H1 (cell line): Measurements from ENCODE around the gene OR2D2.

Experiments used
- CBX5 ChIP-seq: fragments of 300-800, 300-1000 bp; sonication (generic); IDR thresholded peaks from 2 replicates; pipeline ENCODE4 v1.7.1; 2016; ENCODE audit warnings: antibody characterized with exemption, low read length, low read depth
- CHD2 ChIP-seq: IDR thresholded peaks from 2 replicates; pipeline ENCODE4 v1.6.1; 2012; ENCODE audit warnings: low read length, improper control_type of control experiment
- EP300 ChIP-seq, 2 experiments: IDR thresholded peaks; 1 replicate in 1 of 2; 2 replicates in 1 of 2; pipeline ENCODE4 v1.6.1; 2011 to 2012; ENCODE audit warnings: low read depth in 2 of 2, low read length in 2 of 2, mild to moderate bottlenecking in 2 of 2, borderline replicate concordance in 1 of 2, inconsistent platforms in 1 of 2, moderate library complexity in 1 of 2
- EZH2 ChIP-seq: fragments of 200-600 bp; sonication (generic); IDR thresholded peaks from 2 replicates; pipeline ENCODE4 v1.7.1; 2012; ENCODE audit warnings: low read depth, mild to moderate bottlenecking, moderate library complexity, low read length, inconsistent platforms; ENCODE audit not compliant: severe bottlenecking
- HDAC2 ChIP-seq, 2 experiments: fragments of 300-600 bp in 1 of 2; sonication (generic) in 1 of 2; IDR thresholded peaks; 2 replicates each; pipeline ENCODE4 v1.6.1; 2011 to 2012; ENCODE audit warnings: low read depth in 2 of 2, low read length in 2 of 2, mild to moderate bottlenecking in 2 of 2, moderate library complexity in 2 of 2, borderline replicate concordance in 1 of 2, inconsistent platforms in 1 of 2
- POLR2A ChIP-seq, 2 experiments: IDR thresholded peaks; 1 replicate in 1 of 2; 2 replicates in 1 of 2; pipeline ENCODE4 v1.6.1; 2011; ENCODE audit warnings: low read depth in 2 of 2, low read length in 2 of 2, mild to moderate bottlenecking in 2 of 2; ENCODE audit errors: control extremely low read depth in 1 of 2
- POLR2AphosphoS5 ChIP-seq: IDR thresholded peaks from 2 replicates; pipeline ENCODE4 v1.6.1; 2011; ENCODE audit warnings: low read depth, low read length
- RAD21 ChIP-seq, 2 experiments: IDR thresholded peaks in 1 of 2; conservative IDR thresholded peaks in 1 of 2; 2 replicates each; pipeline ENCODE4 v1.6.1; 2011; ENCODE audit warnings: low read depth in 2 of 2, low read length in 2 of 2, improper control_type of control experiment in 1 of 2, inconsistent platforms in 1 of 2, mild to moderate bottlenecking in 1 of 2, moderate library complexity in 1 of 2
- RFX5 ChIP-seq: IDR thresholded peaks from 2 replicates; pipeline ENCODE4 v1.6.1; 2011; ENCODE audit warnings: low read depth, low read length, improper control_type of control experiment, borderline replicate concordance
- TEAD4 ChIP-seq: IDR thresholded peaks from 2 replicates; pipeline ENCODE4 v1.6.1; 2012; ENCODE audit warnings: low read depth, low read length, inconsistent platforms, mixed read lengths
- YY1 ChIP-seq: IDR thresholded peaks from 2 replicates; pipeline ENCODE4 v1.6.1; 2011; ENCODE audit warnings: low read depth, mild to moderate bottlenecking, low read length
- TF ChIP-seq, protein P1 (sequence below), 3 experiments: IDR thresholded peaks; 1 replicate in 2 of 3; 2 replicates in 1 of 3; pipeline versions ENCODE4 v1.5.1 to v1.6.1; 2011; ENCODE audit warnings: low read length in 3 of 3, mild to moderate bottlenecking in 3 of 3, inconsistent platforms in 2 of 3, low read depth in 1 of 3, moderate library complexity in 1 of 3; ENCODE audit not compliant: insufficient read depth in 1 of 3; ENCODE audit errors: control extremely low read depth in 1 of 3
- TF ChIP-seq, protein P2 (sequence below): IDR thresholded peaks from 2 replicates; pipeline ENCODE4 v1.6.1; 2011; ENCODE audit warnings: low read depth, mild to moderate bottlenecking, low read length; ENCODE audit not compliant: insufficient read depth
- TF ChIP-seq, protein P3 (sequence below): IDR thresholded peaks from 2 replicates; pipeline ENCODE4 v1.6.1; 2011; ENCODE audit warnings: low read length, improper control_type of control experiment

DNA sequence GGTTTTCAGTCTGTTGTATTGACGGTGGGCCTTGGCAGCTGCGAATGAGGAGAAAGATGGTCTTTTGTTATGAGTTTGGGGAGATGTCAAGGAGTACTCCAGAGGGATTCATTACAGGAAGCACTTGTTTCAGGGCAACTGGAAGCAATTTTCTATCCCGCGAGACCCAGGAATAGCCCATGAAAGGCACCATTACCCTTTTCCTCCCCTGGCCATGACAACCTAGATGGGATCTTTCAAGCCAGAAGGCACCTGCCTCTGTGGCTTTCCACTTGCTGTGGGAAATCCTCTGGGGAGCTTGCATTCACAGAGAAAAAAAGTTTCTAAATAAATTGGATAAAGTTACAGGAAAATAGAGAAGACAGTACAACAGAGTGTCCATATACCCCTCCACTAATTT, 36.6 kb upstream of the OR2D2 start:
- no peak for TF ChIP-seq POLR2A (IDR thresholded peaks at IDR 0.05; ENCODE audit: control extremely low read depth in 1 of 2, low read depth in 2 of 2, low read length in 2 of 2)
- TF ChIP-seq, protein P1, sequence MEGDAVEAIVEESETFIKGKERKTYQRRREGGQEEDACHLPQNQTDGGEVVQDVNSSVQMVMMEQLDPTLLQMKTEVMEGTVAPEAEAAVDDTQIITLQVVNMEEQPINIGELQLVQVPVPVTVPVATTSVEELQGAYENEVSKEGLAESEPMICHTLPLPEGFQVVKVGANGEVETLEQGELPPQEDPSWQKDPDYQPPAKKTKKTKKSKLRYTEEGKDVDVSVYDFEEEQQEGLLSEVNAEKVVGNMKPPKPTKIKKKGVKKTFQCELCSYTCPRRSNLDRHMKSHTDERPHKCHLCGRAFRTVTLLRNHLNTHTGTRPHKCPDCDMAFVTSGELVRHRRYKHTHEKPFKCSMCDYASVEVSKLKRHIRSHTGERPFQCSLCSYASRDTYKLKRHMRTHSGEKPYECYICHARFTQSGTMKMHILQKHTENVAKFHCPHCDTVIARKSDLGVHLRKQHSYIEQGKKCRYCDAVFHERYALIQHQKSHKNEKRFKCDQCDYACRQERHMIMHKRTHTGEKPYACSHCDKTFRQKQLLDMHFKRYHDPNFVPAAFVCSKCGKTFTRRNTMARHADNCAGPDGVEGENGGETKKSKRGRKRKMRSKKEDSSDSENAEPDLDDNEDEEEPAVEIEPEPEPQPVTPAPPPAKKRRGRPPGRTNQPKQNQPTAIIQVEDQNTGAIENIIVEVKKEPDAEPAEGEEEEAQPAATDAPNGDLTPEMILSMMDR (IDR thresholded peaks at IDR 0.05; ENCODE audit: control extremely low read depth in 1 of 3, insufficient read depth in 1 of 3, low read depth in 1 of 3, low read length in 3 of 3) = no peak
- no peak for TF ChIP-seq EZH2
- TF ChIP-seq EP300 (IDR thresholded peaks at IDR 0.05; ENCODE audit: borderline replicate concordance in 1 of 2, low read depth in 2 of 2, low read length in 2 of 2) = no peak
- no peak for TF ChIP-seq RFX5
- no peak for TF ChIP-seq YY1
- no peak for TF ChIP-seq CBX5
- TF ChIP-seq POLR2AphosphoS5 = no peak
- TF ChIP-seq, protein P2, sequence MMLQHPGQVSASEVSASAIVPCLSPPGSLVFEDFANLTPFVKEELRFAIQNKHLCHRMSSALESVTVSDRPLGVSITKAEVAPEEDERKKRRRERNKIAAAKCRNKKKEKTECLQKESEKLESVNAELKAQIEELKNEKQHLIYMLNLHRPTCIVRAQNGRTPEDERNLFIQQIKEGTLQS = no peak
- TF ChIP-seq RAD21 (IDR thresholded peaks at IDR 0.05 in 1 of 2, conservative IDR thresholded peaks at IDR 0.05 in 1 of 2; ENCODE audit: low read depth in 2 of 2, low read length in 2 of 2) = no peak
- no peak for TF ChIP-seq CHD2
- TF ChIP-seq, protein P3, sequence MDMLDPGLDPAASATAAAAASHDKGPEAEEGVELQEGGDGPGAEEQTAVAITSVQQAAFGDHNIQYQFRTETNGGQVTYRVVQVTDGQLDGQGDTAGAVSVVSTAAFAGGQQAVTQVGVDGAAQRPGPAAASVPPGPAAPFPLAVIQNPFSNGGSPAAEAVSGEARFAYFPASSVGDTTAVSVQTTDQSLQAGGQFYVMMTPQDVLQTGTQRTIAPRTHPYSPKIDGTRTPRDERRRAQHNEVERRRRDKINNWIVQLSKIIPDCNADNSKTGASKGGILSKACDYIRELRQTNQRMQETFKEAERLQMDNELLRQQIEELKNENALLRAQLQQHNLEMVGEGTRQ = no peak
- no peak for TF ChIP-seq HDAC2 (IDR thresholded peaks at IDR 0.05; ENCODE audit: borderline replicate concordance in 1 of 2, low read depth in 2 of 2, low read length in 2 of 2)
- no peak for TF ChIP-seq TEAD4
